Neural progenitor cell (in vitro differentiated cells): ENCODE measurements around the gene RETN. TPM values are rescaled to one million over a fixed set of nuclear protein-coding genes. Genes with fewer than 3 reads are reported as not detected.

Source experiments
- DNase-seq: peaks from one replicate; pipeline ENCODE4 v3.0.0-alpha.2; 2016; ENCODE audit warnings: low spot score
- H2AFZ ChIP-seq: fragments of 200-600 bp; sonication (generic); replicated peaks from 2 replicates; pipeline ENCODE4 v1.6.1; 2016; ENCODE audit warnings: antibody characterized with exemption
- H3F3A ChIP-seq: fragments of 200-600 bp; sonication (generic); 2 replicates; pipeline ENCODE4 v1.6.1; 2016; ENCODE audit warnings: antibody characterized with exemption, low read depth
- H3K27ac ChIP-seq: fragments of 200-600 bp; sonication (generic); 2 replicates; pipeline ENCODE4 v1.5.1; 2016; ENCODE audit warnings: mild to moderate bottlenecking
- H3K27me3 ChIP-seq: fragments of 200-600 bp; sonication (generic); 2 replicates; pipeline ENCODE4 v1.6.1; 2016; ENCODE audit warnings: mild to moderate bottlenecking, moderate library complexity
- H3K36me3 ChIP-seq: fragments of 200-600 bp; sonication (generic); 2 replicates; pipeline ENCODE4 v1.5.1; 2016
- H3K4me1 ChIP-seq: fragments of 200-600 bp; sonication (generic); 2 replicates; pipeline ENCODE4 v1.6.1; 2016; ENCODE audit warnings: mixed run types
- H3K4me2 ChIP-seq: fragments of 200-600 bp; sonication (generic); 2 replicates; pipeline ENCODE4 v1.6.1; 2016
- H3K4me3 ChIP-seq: fragments of 200-600 bp; sonication (generic); 2 replicates; pipeline ENCODE4 v1.5.1; 2016
- H3K79me2 ChIP-seq: fragments of 200-600 bp; sonication (generic); 2 replicates; pipeline ENCODE4 v1.6.1; 2016; ENCODE audit warnings: low read depth
- H3K9ac ChIP-seq: fragments of 200-600 bp; sonication (generic); 2 replicates; pipeline ENCODE4 v1.6.1; 2016
- H3K9me3 ChIP-seq: fragments of 200-600 bp; sonication (generic); 2 replicates; pipeline ENCODE4 v1.5.1; 2016; ENCODE audit warnings: low read depth
- H4K20me1 ChIP-seq: fragments of 200-600 bp; sonication (generic); 2 replicates; pipeline ENCODE4 v1.6.1; 2016; ENCODE audit warnings: low read depth
- H3K27ac Mint-ChIP-seq: 3 replicates; pipeline ENCODE4 v1.8.0; 2021; ENCODE audit warnings: mixed read lengths
- H3K27me3 Mint-ChIP-seq: 2 replicates; pipeline ENCODE4 v1.8.0; 2022; ENCODE audit warnings: low read depth, mild to moderate bottlenecking, inconsistent platforms, moderate library complexity, mixed read lengths; ENCODE audit not compliant: insufficient read depth
- H3K36me3 Mint-ChIP-seq: 3 replicates; pipeline ENCODE4 v1.8.0; 2021; ENCODE audit warnings: mixed read lengths
- H3K4me1 Mint-ChIP-seq: 3 replicates; pipeline ENCODE4 v1.8.0; 2021; ENCODE audit warnings: mixed read lengths
- H3K4me3 Mint-ChIP-seq: 3 replicates; pipeline ENCODE4 v1.8.0; 2021; ENCODE audit warnings: mild to moderate bottlenecking, moderate library complexity, mixed read lengths
- H3K9me3 Mint-ChIP-seq: 3 replicates; pipeline ENCODE4 v1.8.0; 2020; ENCODE audit warnings: mixed read lengths
- CTCF ChIP-seq: fragments of 200-600 bp; sonication (generic); IDR thresholded peaks from 2 replicates; pipeline ENCODE4 v1.5.1; 2017; ENCODE audit warnings: antibody characterized with exemption, mild to moderate bottlenecking
- EZH2 ChIP-seq: fragments of 200-600 bp; sonication (generic); IDR thresholded peaks from 2 replicates; pipeline ENCODE4 v1.6.1; 2017; ENCODE audit warnings: antibody characterized with exemption, mild to moderate bottlenecking, moderate library complexity
- EZH2phosphoT487 ChIP-seq: fragments of 200-600 bp; sonication (generic); IDR thresholded peaks from 2 replicates; pipeline ENCODE4 v1.6.1; 2017; ENCODE audit warnings: antibody characterized with exemption
- total RNA-seq: library from RNA; depleted of rRNA; stranded (reverse); fragments of >200 nt; gene quantifications from 2 replicates; pipeline ENCODE4 v1.2.3, GENCODE V29; 2015; ENCODE audit warnings: low replicate concordance

Gene RETN
- total RNA-seq, 1 donor from 2014 or later = not detected

- Histone ChIP-seq H3K9ac (peak within 1 kb of the TSS; percentile 15), H3K4me2 (peak within 1 kb of the TSS; percentile 84), H4K20me1 (no peaks in the 10 kb centered on the region), H3K27ac (no peak within 1 kb of the TSS), H3F3A (peaks cover 22% of the 10 kb centered on the region), H2AFZ (peak within 1 kb of the TSS; percentile 60), H3K9me3 (no peaks in the 10 kb centered on the region), H3K4me1 (no peaks in the 10 kb centered on the region), H3K36me3 (no peaks in the 10 kb centered on the region), H3K79me2 (peaks cover 3% of the 10 kb centered on the region), H3K27me3 (peaks cover 26% of the 10 kb centered on the region), H3K4me3 (peak within 1 kb of the TSS; percentile 63)
- Mint-ChIP-seq H3K9me3 (no peaks in the 10 kb centered on the region), H3K27ac (no peak within 1 kb of the TSS), H3K4me3 (peak within 1 kb of the TSS; percentile 42), H3K36me3 (no peaks in the 10 kb centered on the region), H3K27me3 (peaks cover 19% of the 10 kb centered on the region), H3K4me1 (no peaks in the 10 kb centered on the region)
- no peak for TF ChIP-seq EZH2phosphoT487
- TF ChIP-seq CTCF = no peak
- TF ChIP-seq EZH2 = no peak
- DNase-seq = peak; percentile 89
Observed at GRCh38 chr19:7636691-7637373, 32.0 kb upstream of the RETN start, which contains the start of gene STXBP2. STXBP2 (plus strand) TSS chr19:7637110; CDS start chr19:7637150, 40 bp downstream.

GRCh38 chr19:7637374-7638256 lies 31.2 kb upstream of the RETN start:
- Mint-ChIP-seq H3K9me3 (no peaks in the 10 kb centered on the region), H3K4me1 (no peaks in the 10 kb centered on the region), H3K27me3 (peaks cover 19% of the 10 kb centered on the region), H3K27ac (no peak overlapping the region), H3K36me3 (no peaks in the 10 kb centered on the region), H3K4me3 (no peak overlapping the region)
- Histone ChIP-seq H2AFZ (peak overlapping the region; percentile 60), H3K9me3 (no peaks in the 10 kb centered on the region), H3K4me3 (peak overlapping the region; percentile 63), H3K79me2 (no peaks in the 10 kb centered on the region), H3K27me3 (peaks cover 26% of the 10 kb centered on the region), H3K4me1 (no peaks in the 10 kb centered on the region), H3K9ac (peak overlapping the region; percentile 15), H3K36me3 (no peaks in the 10 kb centered on the region), H4K20me1 (no peaks in the 10 kb centered on the region), H3K27ac (no peak overlapping the region), H3K4me2 (peak overlapping the region; percentile 84), H3F3A (peaks cover 22% of the 10 kb centered on the region)
- TF ChIP-seq EZH2 (no peak), EZH2phosphoT487 (no peak), CTCF (no peak)
- DNase-seq = peak; percentile 36

- Histone ChIP-seq H3K9ac (no peak overlapping the region), H3K79me2 (no peaks in the 10 kb centered on the region), H3K4me1 (no peaks in the 10 kb centered on the region), H3K4me3 (no peak overlapping the region), H3F3A (peaks cover 22% of the 10 kb centered on the region), H3K4me2 (no peak overlapping the region), H3K9me3 (no peaks in the 10 kb centered on the region), H2AFZ (no peak overlapping the region), H3K27ac (no peak overlapping the region), H4K20me1 (no peaks in the 10 kb centered on the region), H3K36me3 (no peaks in the 10 kb centered on the region), H3K27me3 (peaks cover 26% of the 10 kb centered on the region)
- H3K9me3 Mint-ChIP-seq = peaks cover 2% of the 10 kb centered on the region
- H3K4me3 Mint-ChIP-seq = no peak overlapping the region
- no peak overlapping the region for H3K27ac Mint-ChIP-seq
- peaks cover 19% of the 10 kb centered on the region for H3K27me3 Mint-ChIP-seq
- DNase-seq = no peak
- H3K4me1 Mint-ChIP-seq = no peaks in the 10 kb centered on the region
- TF ChIP-seq EZH2phosphoT487 (no peak), EZH2 (no peak), CTCF (no peak)
- H3K36me3 Mint-ChIP-seq = no peaks in the 10 kb centered on the region
Observed at GRCh38 chr19:7638802-7639465, 29.9 kb upstream of the RETN start.
